Kidney (tissue), 14 donors: Measurements from ENCODE around the gene PLCB3. TPM values are rescaled to one million over a fixed set of nuclear protein-coding genes. Genes with fewer than 3 reads are reported as not detected.
A peak's percentile ranks its signal among the peaks of the same experiment; 100 is the strongest.

Experiments
- DNase-seq, 5 donors: peaks; one replicate each; pipeline ENCODE4 v3.0.0-alpha.2; 2013 to 2020
- FAIRE-seq: peaks from 2 replicates; lab custom pipeline; 2012; peaks lifted over from hg19 to GRCh38; lab: Jason Lieb, UNC
- H3K27ac ChIP-seq, 2 donors: one replicate each; pipeline ENCODE4 v1.7.0; 2013; ENCODE audit warnings: low read depth in 2 of 2, low read length in 2 of 2, inconsistent platforms in 1 of 2
- H3K27me3 ChIP-seq: one replicate; pipeline ENCODE4 v1.7.1; 2013; ENCODE audit warnings: low read length, inconsistent platforms; ENCODE audit not compliant: control insufficient read depth, insufficient read depth
- H3K36me3 ChIP-seq, 3 donors: one replicate each; pipeline versions ENCODE4 v1.7.0 to v1.7.1; 2013; ENCODE audit warnings: low read length in 3 of 3, control low read depth in 1 of 3, inconsistent platforms in 1 of 3; ENCODE audit not compliant: insufficient read depth in 3 of 3, control insufficient read depth in 2 of 3
- H3K4me1 ChIP-seq, 3 donors: one replicate each; pipeline versions ENCODE4 v1.7.0 to v1.7.1; 2013; ENCODE audit warnings: low read length in 3 of 3, inconsistent platforms in 1 of 3, low read depth in 1 of 3; ENCODE audit not compliant: control insufficient read depth in 2 of 3, insufficient read depth in 2 of 3
- H3K4me3 ChIP-seq, 3 donors: one replicate each; pipeline versions ENCODE4 v1.7.0 to v1.8.1; 2013; ENCODE audit warnings: low read length in 3 of 3, control low read depth in 1 of 3, inconsistent platforms in 1 of 3
- H3K9ac ChIP-seq, 3 donors: one replicate each; pipeline versions ENCODE4 v1.7.0 to v1.7.1; 2013; ENCODE audit warnings: low read length in 3 of 3, control low read depth in 1 of 3, inconsistent platforms in 1 of 3
- H3K9me3 ChIP-seq, 3 donors: one replicate each; pipeline versions ENCODE4 v1.7.0 to v1.7.1; 2013; ENCODE audit warnings: low read length in 3 of 3, control low read depth in 1 of 3, inconsistent platforms in 1 of 3; ENCODE audit not compliant: control insufficient read depth in 2 of 3, insufficient read depth in 1 of 3
- intact Hi-C: fragments of 100-400 bp; cut with DNase I; formaldehyde crosslinking; loops from one replicate; pipeline ENCODE4 v1.11.1; 2022
- polyA plus RNA-seq: library from polyadenylated mRNA; stranded (reverse); fragments of 350-450 nt; fragmentation: Illumina TruSeq; extraction: RNeasy Lipid Tissue Mini Kit (QIAGEN cat#74804); gene quantifications from one replicate; pipeline ENCODE4 v1.2.3, GENCODE V29; 2014; ENCODE audit warnings: low read depth, low replicate concordance; ENCODE audit not compliant: insufficient read depth
- total RNA-seq: library from RNA; stranded (reverse); fragmentation: NEBNext Ultra II Directional; extraction: Animal tissue kit (Norgen Biotek cat#: 25700); gene quantifications from one replicate; pipeline ENCODE4 v1.2.1, GENCODE V29; 2021
- TF ChIP-seq, protein P1 (sequence below): IDR thresholded peaks from 3 replicates; pipeline ENCODE4 v1.5.1; 2012; ENCODE audit warnings: mild to moderate bottlenecking, moderate library complexity, borderline replicate concordance; ENCODE audit not compliant: insufficient read depth; ENCODE audit errors: extremely low read depth
- donor health status: control.
- donor health status: control.
- donor health status: control.
- donor health status: control.
- donor health status: control.
- donor health status: DM: yes; HTN: yes; CAD: no.
- donor health status: Normal renal cell carcinoma (clear cell type).

Gene PLCB3
- total and polyA plus RNA-seq, 2 donors from 2014 or later = 9.6 to 24.6 TPM

DNA sequence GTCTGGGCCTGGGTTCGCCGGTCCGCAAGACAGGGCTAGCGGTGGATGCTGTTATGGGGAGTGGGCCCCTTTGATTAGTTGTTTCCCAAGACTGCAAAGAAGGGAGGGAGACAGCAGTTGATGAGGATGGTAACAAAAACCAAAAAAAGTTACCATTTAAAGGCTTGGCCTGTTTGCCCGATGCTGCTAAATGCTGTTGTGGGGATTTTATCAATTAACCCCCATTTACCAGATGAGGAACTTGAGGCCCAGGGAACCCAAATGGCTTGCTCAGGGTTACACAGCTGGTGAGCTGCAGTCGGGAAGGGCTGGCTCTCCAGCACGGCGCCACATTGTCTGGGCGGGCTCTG lies 28.7 kb upstream of the PLCB3 start:
- no peaks in the 10 kb centered on the region for H3K27me3 ChIP-seq
- DNase-seq (no peak), FAIRE-seq (no peak)
- intact Hi-C loops = no loop called here
- H3K9me3 ChIP-seq = no peaks in the 10 kb centered on the region
- no peak overlapping the region for H3K27ac ChIP-seq
- peaks cover 0 to 22% (median 10%) of the 10 kb centered on the region in 3 donors for H3K4me1 ChIP-seq
- H3K4me3 ChIP-seq = no peak overlapping the region
- H3K36me3 ChIP-seq = no peaks in the 10 kb centered on the region
- H3K9ac ChIP-seq = no peak overlapping the region
- TF ChIP-seq, protein P1, sequence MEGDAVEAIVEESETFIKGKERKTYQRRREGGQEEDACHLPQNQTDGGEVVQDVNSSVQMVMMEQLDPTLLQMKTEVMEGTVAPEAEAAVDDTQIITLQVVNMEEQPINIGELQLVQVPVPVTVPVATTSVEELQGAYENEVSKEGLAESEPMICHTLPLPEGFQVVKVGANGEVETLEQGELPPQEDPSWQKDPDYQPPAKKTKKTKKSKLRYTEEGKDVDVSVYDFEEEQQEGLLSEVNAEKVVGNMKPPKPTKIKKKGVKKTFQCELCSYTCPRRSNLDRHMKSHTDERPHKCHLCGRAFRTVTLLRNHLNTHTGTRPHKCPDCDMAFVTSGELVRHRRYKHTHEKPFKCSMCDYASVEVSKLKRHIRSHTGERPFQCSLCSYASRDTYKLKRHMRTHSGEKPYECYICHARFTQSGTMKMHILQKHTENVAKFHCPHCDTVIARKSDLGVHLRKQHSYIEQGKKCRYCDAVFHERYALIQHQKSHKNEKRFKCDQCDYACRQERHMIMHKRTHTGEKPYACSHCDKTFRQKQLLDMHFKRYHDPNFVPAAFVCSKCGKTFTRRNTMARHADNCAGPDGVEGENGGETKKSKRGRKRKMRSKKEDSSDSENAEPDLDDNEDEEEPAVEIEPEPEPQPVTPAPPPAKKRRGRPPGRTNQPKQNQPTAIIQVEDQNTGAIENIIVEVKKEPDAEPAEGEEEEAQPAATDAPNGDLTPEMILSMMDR = no peak

DNA sequence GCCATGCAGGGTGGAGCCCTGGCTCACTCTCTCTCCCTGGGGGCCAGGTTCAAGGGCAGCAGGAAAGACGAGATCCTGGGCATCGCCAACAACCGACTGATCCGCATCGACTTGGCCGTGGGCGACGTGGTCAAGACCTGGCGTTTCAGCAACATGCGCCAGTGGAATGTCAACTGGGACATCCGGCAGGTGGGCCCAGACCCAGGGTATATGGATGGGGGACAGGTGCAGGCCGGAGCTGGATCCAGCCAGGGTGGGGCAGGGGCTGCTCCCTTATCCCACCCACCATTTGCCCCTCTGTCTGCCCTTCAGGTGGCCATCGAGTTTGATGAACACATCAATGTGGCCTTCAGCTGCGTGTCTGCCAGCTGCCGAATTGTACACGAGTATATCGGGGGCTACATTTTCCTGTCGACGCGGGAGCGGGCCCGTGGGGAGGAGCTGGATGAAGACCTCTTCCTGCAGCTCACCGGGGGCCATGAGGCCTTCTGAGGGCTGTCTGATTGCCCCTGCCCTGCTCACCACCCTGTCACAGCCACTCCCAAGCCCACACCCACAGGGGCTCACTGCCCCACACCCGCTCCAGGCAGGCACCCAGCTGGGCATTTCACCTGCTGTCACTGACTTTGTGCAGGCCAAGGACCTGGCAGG lies 28.2 kb upstream of the PLCB3 start:
- H3K27ac ChIP-seq = no peak overlapping the region
- intact Hi-C loops = no loop called here
- no peaks in the 10 kb centered on the region for H3K9me3 ChIP-seq
- H3K36me3 ChIP-seq = no peaks in the 10 kb centered on the region
- TF ChIP-seq, protein P1 = no peak
- peak in 2 of 5 donors; percentile 51 to 75 for DNase-seq
- no peak overlapping the region for H3K9ac ChIP-seq
- H3K4me1 ChIP-seq = peaks cover 0 to 22% (median 11%) of the 10 kb centered on the region in 3 donors
- no peak for FAIRE-seq
- no peak overlapping the region for H3K4me3 ChIP-seq
- no peaks in the 10 kb centered on the region for H3K27me3 ChIP-seq

DNA sequence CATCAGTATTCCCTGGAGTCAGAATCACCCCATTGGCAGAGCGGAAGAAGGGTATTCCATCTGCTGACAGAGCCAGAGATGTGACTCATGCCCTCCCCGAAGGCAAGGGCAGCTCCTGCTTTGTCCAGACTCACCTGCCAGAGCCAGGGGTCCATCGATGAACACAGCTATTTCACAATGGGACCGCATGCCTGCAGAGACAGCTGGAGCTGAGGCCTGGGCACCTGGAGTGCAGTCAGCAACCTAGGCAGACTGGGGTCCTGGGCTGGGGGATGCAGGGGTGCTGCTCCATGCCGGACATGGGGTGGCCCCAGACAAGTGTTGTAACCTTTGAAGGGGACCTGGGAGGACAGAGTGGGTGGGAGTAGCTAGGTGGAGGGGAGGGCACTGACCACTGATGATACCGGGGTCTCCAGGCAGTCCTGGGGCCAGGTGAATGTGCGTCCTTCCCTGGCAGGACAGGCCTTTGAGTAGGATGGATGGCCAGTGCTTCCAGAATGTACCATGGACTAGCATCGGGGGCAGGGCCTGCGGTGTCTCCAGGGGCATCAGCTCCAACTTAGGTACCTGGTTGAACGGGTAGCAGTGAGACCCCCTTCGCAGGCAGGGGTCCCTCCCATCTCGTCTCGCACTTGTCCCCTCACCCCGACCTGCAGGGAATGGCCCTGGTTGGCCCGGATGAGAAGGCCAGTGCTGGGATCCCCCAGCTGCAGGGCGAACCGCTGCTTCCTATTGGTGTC lies 27.0 kb upstream of the PLCB3 start:
- intact Hi-C loops = no loop called here
- H3K27ac ChIP-seq = no peak overlapping the region
- no peak overlapping the region for H3K9ac ChIP-seq
- H3K9me3 ChIP-seq = no peaks in the 10 kb centered on the region
- peaks cover 0 to 23% (median 16%) of the 10 kb centered on the region in 3 donors for H3K4me1 ChIP-seq
- peak overlapping the region in 1 of 3 donors; percentile 91 for H3K4me3 ChIP-seq
- H3K27me3 ChIP-seq = no peaks in the 10 kb centered on the region
- FAIRE-seq = no peak
- TF ChIP-seq, protein P1 = no peak
- no peaks in the 10 kb centered on the region for H3K36me3 ChIP-seq
- DNase-seq = peak in 2 of 5 donors; percentile 56 to 80
